K562 (cell line): ENCODE data around the gene LONRF3. TPM values are rescaled to one million over a fixed set of nuclear protein-coding genes. Genes with fewer than 3 reads are reported as not detected.

Experiments used
- ATAC-seq: fragments of 200-7000 bp; cut with Tn5 transposase; 3 replicates; pipeline ENCODE4 v1.9.1; 2020; ENCODE audit warnings: moderate library complexity
- BruUV-seq: library from RNA; stranded (reverse); fragments of 400-500 nt; replicated peaks from 2 replicates; lab custom pipeline; 2021; lab: Mats Ljungman, UMichigan
- CTCF ChIA-PET: fragments of 300-600 bp; formaldehyde crosslinking; extraction: SDS; loops from one replicate; lab custom pipeline; 2021; ENCODE audit warnings: low intra/inter-chr PET ratio; lab: Yijun Ruan, JAX
- POLR2A ChIA-PET: fragments of 300-600, 350-650 bp; sonication (Branson Sonifier 250); formaldehyde crosslinking; extraction: SDS; loops from one replicate; lab custom pipeline; 2021; ENCODE audit warnings: antibody characterized with exemption, inconsistent platforms; lab: Yijun Ruan, JAX
- DNase-seq, 4 experiments: peaks; one replicate each; pipeline versions ENCODE4 v3.0.0 to v3.0.0-alpha.2; 2011 to 2018; ENCODE audit warnings: low spot score in 3 of 4, mixed read lengths in 3 of 4; ENCODE audit errors: extremely low read depth in 1 of 4
- FAIRE-seq: peaks from 2 replicates; lab custom pipeline; 2011; peaks lifted over from hg19 to GRCh38; lab: Jason Lieb, UNC
- H2AFZ ChIP-seq: 2 replicates; pipeline ENCODE4 v1.6.0; 2011; ENCODE audit warnings: low read depth, low read length, control low read depth, inconsistent platforms
- H3K27ac ChIP-seq: fragments of 200-600 bp; 3 replicates; pipeline ENCODE4 v1.8.0; 2011; ENCODE audit warnings: low read depth, mild to moderate bottlenecking, control low read depth, inconsistent platforms, low read length, moderate library complexity, mixed read lengths; ENCODE audit errors: extremely low read depth
- H3K27me3 ChIP-seq, 2 experiments: fragments of 300-600 bp in 1 of 2; 2 replicates in 1 of 2; 3 replicates in 1 of 2; pipeline versions ENCODE4 v1.6.0 to v1.8.0; 2011; ENCODE audit warnings: inconsistent platforms in 2 of 2, low read length in 2 of 2, mild to moderate bottlenecking in 1 of 2, mixed read lengths in 1 of 2, moderate library complexity in 1 of 2; ENCODE audit not compliant: control insufficient read depth in 2 of 2, insufficient read depth in 2 of 2
- H3K36me3 ChIP-seq: fragments of 300-600 bp; 3 replicates; pipeline ENCODE4 v1.8.0; 2011; ENCODE audit warnings: mild to moderate bottlenecking, low read length, inconsistent platforms; ENCODE audit not compliant: control insufficient read depth, insufficient read depth
- H3K4me1 ChIP-seq, 2 experiments: fragments of 200-600 bp in 1 of 2; replicated peaks in 1 of 2; 2 replicates in 1 of 2; 3 replicates in 1 of 2; pipeline versions ENCODE4 v1.5.1 to v1.8.0; 2011; ENCODE audit warnings: inconsistent platforms in 2 of 2, low read length in 2 of 2, mild to moderate bottlenecking in 1 of 2, mixed read lengths in 1 of 2, moderate library complexity in 1 of 2; ENCODE audit not compliant: control insufficient read depth in 2 of 2, insufficient read depth in 2 of 2
- H3K4me2 ChIP-seq: 2 replicates; pipeline ENCODE4 v1.6.1; 2011; ENCODE audit warnings: low read length, control low read depth, inconsistent platforms, mixed read lengths; ENCODE audit not compliant: insufficient read depth
- H3K4me3 ChIP-seq: fragments of 200-600 bp; sonication (generic), shearing (Covaris generic); 2 replicates; pipeline ENCODE4 v1.5.1; 2016; ENCODE audit warnings: control low read depth, inconsistent platforms
- H3K79me2 ChIP-seq: fragments of 200-600 bp; 3 replicates; pipeline ENCODE4 v1.8.0; 2011; ENCODE audit warnings: low read length, inconsistent platforms; ENCODE audit not compliant: control insufficient read depth, insufficient read depth
- H3K9ac ChIP-seq, 2 experiments: 2 replicates each; pipeline versions ENCODE4 v1.6.0 to v1.6.1; 2011; ENCODE audit warnings: low read depth in 2 of 2, low read length in 2 of 2, control low read depth in 1 of 2, inconsistent platforms in 1 of 2, mild to moderate bottlenecking in 1 of 2, mixed read lengths in 1 of 2; ENCODE audit not compliant: insufficient read depth in 1 of 2
- H3K9me1 ChIP-seq: one replicate; pipeline ENCODE4 v1.6.0; 2011; ENCODE audit warnings: inconsistent platforms, mild to moderate bottlenecking, low read length, moderate library complexity; ENCODE audit not compliant: control insufficient read depth, insufficient read depth
- H3K9me3 ChIP-seq: replicated peaks from 2 replicates; pipeline ENCODE4 v1.5.1; 2011; ENCODE audit warnings: low read depth, low read length, inconsistent platforms; ENCODE audit not compliant: control insufficient read depth, insufficient read depth
- H4K20me1 ChIP-seq: replicated peaks from 2 replicates; pipeline ENCODE4 v1.6.1; 2011; ENCODE audit warnings: low read length, inconsistent platforms, mixed read lengths; ENCODE audit not compliant: control insufficient read depth, insufficient read depth
- ADNP ChIP-seq: fragments of 200-800 bp; sonication (Bioruptor generic); IDR thresholded peaks from 2 replicates; pipeline ENCODE4 v1.6.1; 2016; ENCODE audit warnings: missing genetic modification characterization, missing compliant biosample characterization
- BRD9 ChIP-seq: fragments of 450-650 bp; IDR thresholded peaks from 2 replicates; pipeline ENCODE4 v1.6.1; 2018; ENCODE audit warnings: low read depth; ENCODE audit not compliant: partially characterized antibody
- L3MBTL2 ChIP-seq: fragments of 450-650 bp; IDR thresholded peaks from 2 replicates; pipeline ENCODE4 v1.6.1; 2016; ENCODE audit warnings: mild to moderate bottlenecking, moderate library complexity
- NFXL1 ChIP-seq: fragments of 450-650 bp; formaldehyde crosslinking; IDR thresholded peaks from 2 replicates; pipeline ENCODE4 v1.4.0; 2021; ENCODE audit warnings: mild to moderate bottlenecking
- PHF21A ChIP-seq: fragments of 450-650 bp; IDR thresholded peaks from 2 replicates; pipeline ENCODE4 v1.6.1; 2017; ENCODE audit warnings: low read depth, borderline replicate concordance
- SPI1 ChIP-seq: IDR thresholded peaks from 2 replicates; pipeline ENCODE4 v1.6.1; 2011; ENCODE audit warnings: low read depth, low read length, control low read depth, borderline replicate concordance
- TEAD1 ChIP-seq, 2 experiments: fragments of 450-650 bp in 1 of 2; sonication (generic) in 1 of 2; formaldehyde crosslinking; IDR thresholded peaks; 2 replicates each; pipeline versions ENCODE4 v1.4.0 to v1.8.0; 2020 to 2022; ENCODE audit warnings: mild to moderate bottlenecking in 2 of 2, missing genetic modification reagents in 1 of 2
- ZNF583 ChIP-seq: fragments of 250-450 bp; sonication (Bioruptor Pico); IDR thresholded peaks from 2 replicates; pipeline ENCODE4 v1.4.0; 2020
- WGBS: fragments of 100-300 bp; shearing (Covaris generic); methylation state at CpG from one replicate; pipeline ENCODE4 v1.1.6; 2016; ENCODE audit warnings: low coverage, mixed read lengths; ENCODE audit not compliant: insufficient coverage; ENCODE audit errors: missing lambda C conversion rate; 5-methylcytosine and 5-hydroxymethylcytosine counted together
- in situ Hi-C: fragments of 300-500 bp; cut with MboI; formaldehyde crosslinking; loops from 4 replicates; pipeline ENCODE4 v1.15.0; 2018; ENCODE audit warnings: inconsistent platforms, mixed read lengths
- intact Hi-C: fragments of 100-400 bp; cut with micrococcal nuclease; formaldehyde crosslinking; loops from 2 replicates; pipeline ENCODE4 v1.14.2; 2022
- polyA plus RNA-seq, 8 experiments: library from polyadenylated mRNA; depleted of rRNA in 4 of 8; stranded (reverse) in 5 of 8; unstranded in 3 of 8; fragments of >200 nt; fragmentation: Nextera tagmentation in 2 of 8; fragmentation: Illumina TruSeq in 1 of 8; extraction: Ambion mirVana in 2 of 8; extraction: Trizol in 1 of 8; gene quantifications; 2 replicates each; pipeline versions ENCODE4 v1.2.1 to v1.2.3, GENCODE V29; 2011 to 2014; ENCODE audit warnings: inconsistent platforms in 1 of 8, missing spikeins in 1 of 8
- total RNA-seq, 7 experiments: library from RNA; depleted of rRNA in 6 of 7; stranded (reverse); fragments of >200 nt in 6 of 7; fragmentation: Illumina TruSeq in 2 of 7; extraction: Trizol in 2 of 7; gene quantifications; 2 replicates each; pipeline versions ENCODE4 v1.2.1 to v1.2.3, GENCODE V29; 2011 to 2021; ENCODE audit warnings: low replicate concordance in 1 of 7

Gene LONRF3
- total and polyA plus RNA-seq, 9 of the 15 experiments (the other 6 are each of a cell fraction or from before 2014, with no cell fraction given) = 1.3 to 22.0 (median 8.7) TPM

- ChIA-PET POLR2A (interaction anchor here (0.9 kb wide), 1 partner anchor 10 kb away, joined by 4 read pairs; no protein-coding TSS in a partner anchor), CTCF (interaction anchor here (0.7 kb wide), 1 partner anchor 10 kb away, joined by 3 read pairs; no protein-coding TSS in a partner anchor)
- Histone ChIP-seq H4K20me1 (no peaks in the 10 kb centered on the region), H3K79me2 (no peaks in the 10 kb centered on the region), H3K4me3 (no peak overlapping the region), H3K4me2 (no peak overlapping the region), H2AFZ (no peak overlapping the region), H3K36me3 (peaks cover 36% of the 10 kb centered on the region; the same call in 2 of the 3 replicates), H3K27me3 (no peaks in the 10 kb centered on the region), H3K9ac (no peak overlapping the region), H3K9me1 (no peaks in the 10 kb centered on the region), H3K9me3 (no peaks in the 10 kb centered on the region), H3K27ac (no peak overlapping the region), H3K4me1 (no peaks in the 10 kb centered on the region)
- DNase-seq (no peak), ATAC-seq (no peak), FAIRE-seq (no peak)
- WGBS = 40% methylated on average over 10 of the region's 11 CpGs
- no peak for TF ChIP-seq TEAD1 (CRISPR knock-in tag; IDR thresholded peaks at IDR 0.05)
- TF ChIP-seq SPI1 = no peak
- no peak for TF ChIP-seq BRD9
- no peak for TF ChIP-seq ADNP (tag)
- TF ChIP-seq NFXL1 (CRISPR knock-in tag) = no peak
- TF ChIP-seq PHF21A = no peak
- TF ChIP-seq L3MBTL2 = no peak
- TF ChIP-seq ZNF583 (CRISPR knock-in tag) = no peak
- intact Hi-C loops = no loop called here
- in situ Hi-C loops = loop anchor here (10.0 kb wide), 1 partner anchor 146 kb away; no protein-coding TSS in a partner anchor
- BruUV-seq = no TSS peak
Observed at GRCh38 chrX:118990512-118991227, 16.3 kb downstream of the LONRF3 start.
